LNCaP clone FGC (cell line): ENCODE measurements around the gene ERP27.

Experiments
- DNase-seq: peaks from one replicate; pipeline ENCODE4 v3.0.0-alpha.2; 2011; ENCODE audit warnings: low read depth
- H3K4me3 ChIP-seq: 2 replicates; pipeline ENCODE4 v1.5.1; 2011; ENCODE audit warnings: mild to moderate bottlenecking, low read depth, low read length, control low read depth
- TF ChIP-seq, protein P1 (sequence below): IDR thresholded peaks from 2 replicates; pipeline ENCODE4 v1.5.1; 2012; ENCODE audit warnings: mild to moderate bottlenecking; ENCODE audit not compliant: control insufficient read depth, insufficient read depth; ENCODE audit errors: extremely low read depth

ERP27 gene

DNA sequence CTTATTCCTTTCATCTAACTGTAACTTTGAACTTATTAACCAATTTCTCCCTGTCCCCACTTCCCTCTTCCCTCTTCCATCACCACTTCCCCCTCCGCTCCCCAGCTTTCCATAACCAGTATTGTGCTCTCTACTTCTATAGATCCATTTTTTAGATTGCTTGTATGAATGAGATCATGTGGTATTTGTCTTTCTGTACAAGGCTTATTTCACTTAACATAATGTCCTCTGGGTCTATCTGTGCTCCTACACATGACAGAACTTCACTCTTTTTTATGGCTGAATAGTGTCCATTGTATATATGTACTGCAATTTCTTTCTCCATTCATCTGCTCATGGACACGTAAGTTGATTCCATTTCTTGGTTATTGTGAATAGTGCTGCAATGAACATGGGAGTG is 14.4 kb downstream of the ERP27 start:
- DNase-seq, result no peak
- TF ChIP-seq, protein P1, sequence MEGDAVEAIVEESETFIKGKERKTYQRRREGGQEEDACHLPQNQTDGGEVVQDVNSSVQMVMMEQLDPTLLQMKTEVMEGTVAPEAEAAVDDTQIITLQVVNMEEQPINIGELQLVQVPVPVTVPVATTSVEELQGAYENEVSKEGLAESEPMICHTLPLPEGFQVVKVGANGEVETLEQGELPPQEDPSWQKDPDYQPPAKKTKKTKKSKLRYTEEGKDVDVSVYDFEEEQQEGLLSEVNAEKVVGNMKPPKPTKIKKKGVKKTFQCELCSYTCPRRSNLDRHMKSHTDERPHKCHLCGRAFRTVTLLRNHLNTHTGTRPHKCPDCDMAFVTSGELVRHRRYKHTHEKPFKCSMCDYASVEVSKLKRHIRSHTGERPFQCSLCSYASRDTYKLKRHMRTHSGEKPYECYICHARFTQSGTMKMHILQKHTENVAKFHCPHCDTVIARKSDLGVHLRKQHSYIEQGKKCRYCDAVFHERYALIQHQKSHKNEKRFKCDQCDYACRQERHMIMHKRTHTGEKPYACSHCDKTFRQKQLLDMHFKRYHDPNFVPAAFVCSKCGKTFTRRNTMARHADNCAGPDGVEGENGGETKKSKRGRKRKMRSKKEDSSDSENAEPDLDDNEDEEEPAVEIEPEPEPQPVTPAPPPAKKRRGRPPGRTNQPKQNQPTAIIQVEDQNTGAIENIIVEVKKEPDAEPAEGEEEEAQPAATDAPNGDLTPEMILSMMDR, result no peak
- no peak overlapping the region for H3K4me3 ChIP-seq

GRCh38 chr12:14921218-14921617 is 17.1 kb downstream of the ERP27 start:
- no peak for DNase-seq

GRCh38 chr12:14920475-14921126 is 17.7 kb downstream of the ERP27 start:
- TF ChIP-seq, protein P1, result no peak
- no peak overlapping the region for H3K4me3 ChIP-seq
- DNase-seq, result no peak

More at GRCh38 chr12:14921218-14921617, 17.1 kb downstream of the ERP27 start:
- no peak overlapping the region for H3K4me3 ChIP-seq
- TF ChIP-seq, protein P1, result no peak

GRCh38 chr12:14919455-14919854 is 18.9 kb downstream of the ERP27 start:
- no peak for DNase-seq
- TF ChIP-seq, protein P1, result no peak
- H3K4me3 ChIP-seq, result no peak overlapping the region

DNA sequence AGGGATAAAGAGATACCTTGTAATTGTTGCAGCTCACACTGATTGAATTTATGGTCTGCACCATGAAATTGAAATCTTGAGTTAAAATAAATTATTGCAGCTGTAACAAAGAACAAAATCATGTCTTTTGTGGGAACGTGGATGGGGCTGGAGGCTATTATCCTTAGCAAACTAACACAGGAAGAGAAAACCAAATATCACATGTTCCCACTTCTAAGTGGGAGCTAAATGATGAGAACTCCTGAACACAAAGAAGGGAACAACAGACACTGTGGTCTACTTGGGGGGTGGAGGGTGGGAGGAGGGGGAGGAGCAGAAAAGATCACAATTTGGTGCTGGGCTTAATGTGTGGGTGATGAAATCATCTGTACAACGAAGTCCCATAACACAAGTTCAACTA is 22.6 kb downstream of the ERP27 start:
- TF ChIP-seq, protein P1, result no peak
- DNase-seq, result no peak
- no peak overlapping the region for H3K4me3 ChIP-seq

DNA sequence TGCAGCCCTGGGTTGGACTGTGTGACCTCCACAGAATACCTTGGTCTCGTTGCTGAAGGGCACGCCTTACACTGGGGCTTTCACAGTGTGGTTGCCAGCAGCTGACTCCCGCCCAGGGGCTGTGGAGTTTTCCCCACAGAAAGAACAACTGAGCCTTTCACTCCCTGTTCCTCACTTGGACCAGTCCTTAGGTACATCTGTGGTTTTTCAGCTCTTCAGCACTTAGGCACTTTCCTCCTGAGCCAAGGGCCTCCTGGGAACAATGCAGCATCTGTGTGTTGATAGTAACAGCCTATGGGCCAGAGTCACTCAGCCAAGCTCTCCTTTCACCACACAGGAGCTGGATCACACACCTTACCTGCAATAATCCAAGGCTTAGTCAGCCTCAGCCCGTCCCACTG is 25.0 kb downstream of the ERP27 start:
- TF ChIP-seq, protein P1, result no peak
- no peak overlapping the region for H3K4me3 ChIP-seq
- no peak for DNase-seq

DNA sequence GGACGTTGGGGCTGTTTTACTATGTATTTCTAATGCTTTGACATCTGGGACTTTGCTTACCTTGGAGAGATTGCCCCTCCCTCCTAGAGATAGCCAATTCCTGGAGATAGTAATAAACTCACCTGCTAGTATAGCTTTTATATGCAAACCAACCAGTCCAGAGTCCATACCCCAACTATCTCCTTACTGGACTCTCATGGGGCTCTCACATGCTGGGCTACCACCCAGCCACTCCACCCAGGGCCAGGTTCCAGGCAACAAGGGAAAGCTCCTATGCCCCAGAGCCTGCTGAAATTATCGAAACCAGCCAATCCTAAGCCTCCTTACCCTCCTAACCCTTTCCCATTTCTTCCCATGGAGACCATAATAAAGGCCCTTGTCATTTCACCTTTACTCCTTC is 27.2 kb downstream of the ERP27 start:
- no peak for DNase-seq
- no peak overlapping the region for H3K4me3 ChIP-seq
- TF ChIP-seq, protein P1, result no peak
